Hematopoietic multipotent progenitor cell treated with erythropoietin and hydrocortisone succinate and interleukin-3 and kit ligand, for 17 days (in vitro differentiated cells): Measurements from ENCODE around the gene SCRG1.

Source experiments
- DNase-seq: peaks from one replicate; pipeline ENCODE4 v3.0.0-alpha.2; 2015; ENCODE audit warnings: low spot score

SCRG1 gene

GRCh38 chr4:173398779-173399415, at the start of gene SCRG1:
SCRG1 (minus strand) TSS chr4:173399116; CDS start chr4:173391414, 7,702 bp downstream.
- DNase-seq: no peak

GRCh38 chr4:173448103-173448502, 49.2 kb upstream of the SCRG1 start:
- DNase-seq: no peak

GRCh38 chr4:173446416-173446815, 47.5 kb upstream of the SCRG1 start:
- no peak for DNase-seq

- DNase-seq: no peak
Measured at GRCh38 chr4:173443121-173443520, 44.2 kb upstream of the SCRG1 start.

- DNase-seq: no peak
Measured at GRCh38 chr4:173442223-173442932, 43.5 kb upstream of the SCRG1 start.

- DNase-seq: no peak
Measured at GRCh38 chr4:173440888-173441287, 42.0 kb upstream of the SCRG1 start.

- no peak for DNase-seq
Measured at GRCh38 chr4:173436771-173437265, 37.9 kb upstream of the SCRG1 start.

- DNase-seq: no peak
Measured at GRCh38 chr4:173436149-173436579, 37.2 kb upstream of the SCRG1 start.

GRCh38 chr4:173434231-173434630, 35.3 kb upstream of the SCRG1 start:
- no peak for DNase-seq

- DNase-seq: no peak
Measured at GRCh38 chr4:173433447-173433846, 34.5 kb upstream of the SCRG1 start.

- DNase-seq: no peak
Measured at GRCh38 chr4:173432430-173432829, 33.5 kb upstream of the SCRG1 start.

GRCh38 chr4:173426064-173426463, 27.1 kb upstream of the SCRG1 start:
- DNase-seq: no peak

- DNase-seq: no peak
Measured at GRCh38 chr4:173424899-173425805, 26.2 kb upstream of the SCRG1 start.

- DNase-seq: no peak
Measured at GRCh38 chr4:173420801-173421200, 21.9 kb upstream of the SCRG1 start.

- peak; percentile 12 for DNase-seq
Measured at GRCh38 chr4:173420324-173420752, 21.4 kb upstream of the SCRG1 start.

- no peak for DNase-seq
Measured at GRCh38 chr4:173418639-173419038, 19.7 kb upstream of the SCRG1 start.

GRCh38 chr4:173417833-173418232, 18.9 kb upstream of the SCRG1 start:
- no peak for DNase-seq

GRCh38 chr4:173415885-173416653, 17.2 kb upstream of the SCRG1 start:
- no peak for DNase-seq

GRCh38 chr4:173415092-173415491, 16.2 kb upstream of the SCRG1 start:
- DNase-seq: no peak

- DNase-seq: no peak
Measured at GRCh38 chr4:173414456-173414855, 15.5 kb upstream of the SCRG1 start.

GRCh38 chr4:173413036-173413435, 14.1 kb upstream of the SCRG1 start:
- DNase-seq: no peak
